Skeletal muscle cell (primary cell): Measurements from ENCODE around the gene FOXP1.

Experiments
- DNase-seq: peaks from one replicate; pipeline ENCODE4 v3.0.0-alpha.2; 2010; ENCODE audit warnings: low read depth
- H3K4me3 ChIP-seq: 2 replicates; pipeline ENCODE4 v1.5.1; 2011; ENCODE audit warnings: low read depth, mild to moderate bottlenecking, control low read depth, low read length, moderate library complexity

The FOXP1 gene

GRCh38 chr3:70947579-70947978 is 635.9 kb downstream of the FOXP1 start:
- no peak for DNase-seq
- H3K4me3 ChIP-seq = no peak overlapping the region

GRCh38 chr3:70943886-70944285 is 639.6 kb downstream of the FOXP1 start:
- no peak overlapping the region for H3K4me3 ChIP-seq

DNA sequence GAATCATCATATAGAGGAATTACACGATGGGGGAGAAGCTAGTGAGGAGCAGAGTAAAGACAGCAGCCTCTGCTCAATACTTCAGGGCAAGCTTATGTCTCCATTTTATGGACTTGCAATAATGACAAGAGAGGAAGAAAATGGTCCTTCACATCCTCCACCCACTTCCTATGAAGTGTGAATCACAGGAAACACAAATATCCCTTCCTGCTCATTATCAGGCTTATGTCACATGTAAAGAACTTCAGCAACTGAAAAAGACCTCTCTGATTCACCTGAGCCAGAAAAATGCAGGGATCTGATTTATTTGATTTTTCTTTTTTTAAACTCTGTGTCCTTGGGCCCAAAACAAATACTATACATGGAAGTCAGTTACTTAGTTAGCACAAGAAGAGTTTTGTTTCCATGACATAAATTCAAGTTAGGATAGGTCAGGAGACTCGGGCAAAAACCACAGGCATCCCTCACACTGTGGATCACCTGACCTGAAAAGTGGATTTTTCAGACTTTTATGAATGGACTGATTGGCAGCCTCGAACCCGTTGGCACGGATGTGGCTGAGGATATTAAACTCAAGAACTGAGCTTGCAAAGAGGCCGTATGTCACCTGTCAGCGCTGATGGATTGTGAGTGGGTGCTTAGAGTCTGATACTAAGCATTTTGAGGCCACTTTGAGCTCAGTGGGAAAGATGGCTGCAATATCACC is 650.3 kb downstream of the FOXP1 start:
- H3K4me3 ChIP-seq = no peak overlapping the region
- DNase-seq = no peak

More at GRCh38 chr3:70943886-70944285, 639.6 kb downstream of the FOXP1 start:
- no peak for DNase-seq

DNA sequence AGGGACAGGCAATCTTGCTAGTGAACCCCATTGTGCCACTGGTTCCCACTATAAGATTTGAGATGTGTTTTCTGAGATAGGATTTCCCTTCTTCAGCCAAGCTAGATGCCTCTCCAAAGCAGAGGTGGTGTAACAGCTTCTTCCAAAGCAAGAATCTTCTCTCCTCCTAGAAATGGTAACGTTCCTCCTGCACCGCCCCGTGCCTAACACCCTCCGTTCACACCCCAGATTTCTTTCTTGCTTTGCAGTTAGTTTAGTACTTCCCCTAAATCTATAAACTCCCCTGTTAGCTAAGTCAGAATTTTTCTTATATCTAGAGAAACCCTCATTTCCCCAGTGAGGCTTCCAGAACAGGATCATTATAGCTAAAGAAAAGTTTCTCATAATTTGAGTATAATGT is 653.5 kb downstream of the FOXP1 start:
- DNase-seq = no peak
- H3K4me3 ChIP-seq = no peak overlapping the region

GRCh38 chr3:70927239-70927638 is 656.3 kb downstream of the FOXP1 start:
- H3K4me3 ChIP-seq = no peak overlapping the region
- no peak for DNase-seq

- no peak overlapping the region for H3K4me3 ChIP-seq
- no peak for DNase-seq
Observed at GRCh38 chr3:70926835-70927234, 656.7 kb downstream of the FOXP1 start.

DNA sequence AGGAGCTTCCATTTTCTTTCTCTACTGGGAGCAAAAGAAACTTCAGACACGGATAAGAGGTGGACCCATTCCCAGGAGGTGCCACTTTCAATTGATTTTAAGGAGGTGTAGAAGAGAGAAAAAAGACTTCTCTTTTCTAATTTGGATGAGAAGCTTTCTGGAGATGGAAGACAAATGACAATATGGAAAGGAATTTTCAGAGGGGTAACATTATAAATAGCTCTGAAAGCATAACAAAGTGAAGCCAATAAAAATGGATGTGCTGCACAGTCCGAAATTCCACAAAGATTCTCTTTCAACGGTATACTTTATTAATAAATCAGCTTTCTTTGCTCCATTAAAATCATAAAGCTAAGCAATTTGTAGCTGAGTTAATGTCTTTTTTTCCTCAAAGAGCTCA is 663.9 kb downstream of the FOXP1 start:
- H3K4me3 ChIP-seq = no peak overlapping the region
- DNase-seq = no peak

- H3K4me3 ChIP-seq = no peak overlapping the region
- peak; percentile 3 for DNase-seq
Observed at GRCh38 chr3:70919091-70919490, 664.4 kb downstream of the FOXP1 start.

DNA sequence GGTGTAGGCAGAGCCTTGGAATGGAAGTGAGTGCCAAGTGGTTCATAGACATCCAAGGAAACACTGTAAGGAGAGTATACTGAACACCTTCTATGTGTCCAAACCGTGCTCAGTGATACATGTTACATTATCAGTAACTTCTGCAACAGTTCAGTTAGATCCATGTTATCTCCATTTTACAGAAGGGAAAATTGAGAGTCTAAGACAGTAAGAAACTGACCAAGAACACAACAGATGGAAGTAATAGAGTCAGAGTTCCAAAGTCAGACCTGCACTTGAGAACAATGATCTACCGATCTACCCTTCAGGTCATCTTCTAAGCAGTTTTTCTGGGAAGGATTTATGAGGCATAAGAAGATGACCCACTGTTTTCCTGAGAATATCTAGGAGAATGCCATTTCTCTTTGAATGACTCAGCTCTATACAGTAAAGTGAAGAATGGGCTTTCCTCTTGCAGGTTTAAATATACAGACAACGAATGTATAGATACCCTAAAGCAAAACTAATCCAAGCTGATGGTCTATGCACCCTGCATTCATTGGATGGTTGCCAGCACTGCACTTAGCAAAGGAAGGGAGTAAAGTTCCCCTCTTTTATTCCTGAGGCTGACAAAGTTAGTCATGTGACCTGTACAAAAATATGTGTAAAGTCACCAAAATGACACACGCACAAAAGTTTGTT is 667.0 kb downstream of the FOXP1 start:
- no peak overlapping the region for H3K4me3 ChIP-seq
- no peak for DNase-seq

DNA sequence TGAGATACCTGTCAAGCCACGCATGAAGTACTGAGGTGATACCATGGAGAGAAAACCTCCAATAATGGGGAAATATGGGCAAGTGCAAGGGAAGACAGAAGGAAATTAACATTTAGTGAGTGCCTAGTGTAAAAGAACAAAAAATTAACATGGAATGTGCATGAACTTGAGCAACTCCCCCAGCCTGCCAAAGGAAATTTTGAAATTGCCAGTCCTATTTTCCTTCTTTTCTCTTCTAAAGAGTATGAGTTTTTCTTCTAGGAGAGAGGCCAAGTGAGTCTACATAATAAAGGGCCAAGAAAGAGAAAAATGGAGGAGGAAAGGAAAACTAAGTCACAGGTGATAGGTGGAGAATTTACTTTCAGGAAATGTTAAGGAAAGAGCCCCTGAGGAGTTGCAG is 668.7 kb downstream of the FOXP1 start:
- no peak for DNase-seq
- H3K4me3 ChIP-seq = no peak overlapping the region

GRCh38 chr3:70911719-70912118 is 671.8 kb downstream of the FOXP1 start:
- H3K4me3 ChIP-seq = no peak overlapping the region
- DNase-seq = no peak

- H3K4me3 ChIP-seq = no peak overlapping the region
- DNase-seq = no peak
Observed at GRCh38 chr3:70905491-70905890, 678.0 kb downstream of the FOXP1 start.
